Measurements from ENCODE around the gene RTL1.

Gene RTL1

DNA sequence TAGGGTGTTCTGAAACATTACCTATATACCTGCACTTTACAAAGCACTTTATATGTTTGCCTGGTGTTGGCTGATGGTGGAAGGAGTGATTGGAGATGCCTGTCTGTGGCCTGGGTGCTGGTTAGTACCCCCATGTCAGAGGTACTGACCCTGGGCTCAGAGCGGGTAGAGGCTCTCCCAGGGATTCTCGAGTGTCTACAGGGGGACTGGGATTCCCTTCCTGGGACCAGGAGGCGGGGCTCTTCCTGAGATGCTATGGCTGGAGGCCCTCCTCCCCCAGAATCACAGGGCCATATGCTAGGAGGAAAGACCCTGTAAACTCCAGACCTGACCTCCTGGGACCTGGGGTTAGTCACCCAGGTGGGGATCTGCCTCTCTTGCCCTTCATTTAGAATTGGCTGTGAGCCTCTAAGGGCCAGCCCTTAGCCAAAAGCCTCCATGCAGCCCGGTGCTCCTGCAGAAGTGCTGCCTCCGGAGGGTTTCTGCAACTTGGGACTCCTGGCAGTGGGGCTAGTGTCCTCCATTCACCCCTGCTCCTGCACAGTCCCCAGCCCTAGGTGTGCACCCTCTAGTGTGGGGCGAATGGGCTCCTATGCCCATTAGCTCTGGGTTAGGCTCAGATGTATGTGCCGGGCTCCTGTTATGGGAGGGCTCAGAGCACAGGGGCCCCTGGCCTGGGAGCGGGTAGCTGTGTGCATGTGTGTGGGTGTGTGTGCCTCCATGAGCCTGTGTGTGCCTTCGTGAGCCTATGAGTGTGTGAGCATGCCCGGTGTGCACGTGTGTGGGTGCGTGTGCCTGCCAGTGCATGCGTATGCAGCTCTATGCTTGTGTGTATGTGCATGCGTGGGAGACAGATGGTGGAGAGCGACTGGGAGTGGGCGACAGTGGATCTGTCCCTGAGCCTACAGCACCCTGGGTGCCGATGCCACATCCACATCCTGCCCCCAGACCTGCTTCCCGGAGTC is 36.6 kb downstream of the RTL1 start:
- DNase-seq (ENCODE audit: low spot score), result peak; percentile 73

DNA sequence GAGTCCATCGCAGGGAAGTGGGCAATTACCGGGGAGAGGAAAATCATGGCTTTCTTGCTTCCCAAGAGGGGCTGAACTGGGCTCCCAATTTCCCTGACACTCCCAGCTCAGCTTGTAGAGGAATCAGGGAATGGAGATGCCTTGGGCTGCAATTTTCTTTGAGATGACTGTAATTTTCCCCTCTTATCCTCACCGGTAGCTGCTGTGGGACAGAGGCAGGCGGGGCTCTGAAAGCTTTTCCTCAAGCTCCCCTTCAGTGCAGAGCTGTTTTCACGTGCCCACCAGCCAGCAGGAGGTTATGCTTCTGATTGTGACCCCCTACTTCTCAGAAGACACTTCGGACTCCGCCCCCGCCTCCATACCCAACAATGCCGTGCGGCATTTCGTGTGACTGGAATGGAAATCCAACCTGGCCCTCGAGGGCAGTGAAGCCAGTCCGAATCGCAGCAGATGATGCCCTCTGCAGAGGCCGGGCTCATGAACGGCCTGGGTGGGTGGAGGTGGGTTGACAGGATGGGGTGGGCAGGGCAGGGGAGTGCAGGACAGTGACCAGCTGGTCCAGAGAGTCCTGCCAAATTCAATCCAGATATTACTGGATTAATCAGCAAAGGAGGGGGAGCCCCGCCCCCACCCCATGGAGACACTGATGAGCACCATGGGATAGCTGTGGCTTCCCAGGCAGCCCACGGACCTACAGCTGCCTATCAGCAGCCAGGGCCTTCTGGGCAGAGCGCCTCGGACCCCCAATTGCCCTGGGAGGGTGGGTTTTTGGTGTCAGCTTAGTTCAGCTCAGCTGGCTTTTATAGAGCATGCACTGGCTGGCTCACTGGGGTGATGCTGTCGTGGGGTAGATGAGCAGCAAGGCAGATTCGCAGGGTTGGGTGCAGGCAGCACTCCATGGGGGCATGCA is 37.6 kb downstream of the RTL1 start:
- no peak for DNase-seq (ENCODE audit: low spot score)

- no peak for DNase-seq (ENCODE audit: low spot score)
These were observed 38.4 kb downstream of the RTL1 start for GRCh38 chr14:100864960-100865681.

GRCh38 chr14:100864206-100864605 is 39.3 kb downstream of the RTL1 start:
- no peak for DNase-seq (ENCODE audit: low spot score)

GRCh38 chr14:100862793-100863192 is 40.7 kb downstream of the RTL1 start:
- DNase-seq (ENCODE audit: low spot score), result no peak

DNA sequence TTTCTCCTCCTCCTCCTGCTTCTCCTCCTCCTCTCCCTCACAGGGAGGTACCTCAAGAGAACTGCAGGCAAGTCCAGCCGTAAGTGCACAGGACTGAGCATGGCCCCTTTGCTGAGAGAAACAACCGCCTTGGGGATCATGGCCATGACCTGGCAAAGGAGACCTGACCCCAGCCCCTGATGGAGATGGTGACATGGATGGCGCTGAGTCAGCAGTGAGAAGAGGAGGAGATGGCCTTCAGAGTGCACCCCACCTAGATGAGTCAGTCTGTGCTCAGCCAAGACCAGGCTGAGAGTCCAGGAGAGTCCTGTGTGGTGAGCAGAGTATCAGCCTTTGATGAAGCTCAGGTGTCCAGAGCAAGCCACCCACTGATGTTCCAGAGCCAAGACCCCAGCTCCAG is 41.2 kb downstream of the RTL1 start:
- DNase-seq (ENCODE audit: low spot score), result no peak

GRCh38 chr14:100861937-100862247 is 41.6 kb downstream of the RTL1 start:
- DNase-seq (ENCODE audit: low spot score), result no peak

DNA sequence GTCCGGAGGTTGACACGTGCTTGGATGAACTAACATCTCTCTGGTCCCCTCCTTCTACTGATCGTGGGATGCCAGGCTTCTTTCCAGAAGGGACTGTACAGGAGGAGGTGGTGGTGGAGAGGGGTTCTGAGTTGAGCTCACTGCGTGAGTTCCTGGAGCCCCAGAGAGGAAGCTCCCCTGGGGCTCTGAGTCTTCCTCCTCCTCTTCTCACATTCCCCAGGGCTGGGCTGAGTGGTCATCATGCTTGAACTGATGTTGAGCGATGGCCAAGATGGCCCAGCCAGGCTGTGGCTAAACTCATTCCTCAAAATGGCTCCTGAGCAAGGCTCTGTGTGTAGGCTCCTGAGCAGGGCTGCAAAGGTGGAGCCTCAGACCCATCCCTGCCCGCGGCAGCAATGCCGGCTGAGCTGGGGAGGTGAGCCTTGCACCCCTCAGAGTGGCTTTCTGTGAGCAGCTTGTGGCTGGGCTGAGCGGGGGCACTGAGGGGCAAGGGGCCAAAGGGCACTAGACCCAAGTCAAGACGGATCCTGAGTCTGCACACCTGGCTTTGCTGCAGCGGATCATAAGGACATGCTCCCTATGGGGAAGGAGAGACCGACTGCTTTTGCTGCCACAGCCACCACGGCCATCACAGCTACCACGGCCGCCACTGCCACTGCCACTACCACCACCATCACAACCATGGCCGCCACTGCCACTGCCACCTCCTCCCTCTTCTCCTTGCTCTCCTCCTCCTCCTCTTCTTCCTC is 42.2 kb downstream of the RTL1 start:
- no peak for DNase-seq (ENCODE audit: low spot score)

DNA sequence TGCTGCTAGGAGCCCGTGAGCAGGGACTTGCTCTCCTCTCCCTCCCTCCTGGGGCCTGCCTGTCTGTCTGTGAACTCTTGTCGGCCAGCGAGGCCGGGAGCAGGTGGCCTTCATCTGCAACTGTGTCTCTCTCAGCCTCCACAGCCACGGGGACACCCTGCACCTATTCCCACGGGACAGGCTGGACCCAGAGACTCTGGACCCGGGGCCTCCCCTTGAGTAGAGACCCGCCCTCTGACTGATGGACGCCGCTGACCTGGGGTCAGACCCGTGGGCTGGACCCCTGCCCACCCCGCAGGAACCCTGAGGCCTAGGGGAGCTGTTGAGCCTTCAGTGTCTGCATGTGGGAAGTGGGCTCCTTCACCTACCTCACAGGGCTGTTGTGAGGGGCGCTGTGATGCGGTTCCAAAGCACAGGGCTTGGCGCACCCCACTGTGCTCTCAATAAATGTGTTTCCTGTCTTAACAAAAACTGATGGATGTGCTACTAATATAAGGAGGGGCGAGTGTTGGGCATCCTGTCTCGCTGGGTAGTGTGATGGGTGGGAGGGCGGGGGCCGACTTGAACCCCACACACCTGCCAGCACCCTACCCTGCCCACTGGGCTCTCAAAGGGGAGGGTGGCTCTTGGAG is 42.9 kb downstream of the RTL1 start:
- no peak for DNase-seq (ENCODE audit: low spot score)

GRCh38 chr14:100859781-100860180 is 43.7 kb downstream of the RTL1 start:
- no peak for DNase-seq (ENCODE audit: low spot score)

GRCh38 chr14:100858838-100859220 is 44.7 kb downstream of the RTL1 start:
- DNase-seq (ENCODE audit: low spot score), result no peak

DNA sequence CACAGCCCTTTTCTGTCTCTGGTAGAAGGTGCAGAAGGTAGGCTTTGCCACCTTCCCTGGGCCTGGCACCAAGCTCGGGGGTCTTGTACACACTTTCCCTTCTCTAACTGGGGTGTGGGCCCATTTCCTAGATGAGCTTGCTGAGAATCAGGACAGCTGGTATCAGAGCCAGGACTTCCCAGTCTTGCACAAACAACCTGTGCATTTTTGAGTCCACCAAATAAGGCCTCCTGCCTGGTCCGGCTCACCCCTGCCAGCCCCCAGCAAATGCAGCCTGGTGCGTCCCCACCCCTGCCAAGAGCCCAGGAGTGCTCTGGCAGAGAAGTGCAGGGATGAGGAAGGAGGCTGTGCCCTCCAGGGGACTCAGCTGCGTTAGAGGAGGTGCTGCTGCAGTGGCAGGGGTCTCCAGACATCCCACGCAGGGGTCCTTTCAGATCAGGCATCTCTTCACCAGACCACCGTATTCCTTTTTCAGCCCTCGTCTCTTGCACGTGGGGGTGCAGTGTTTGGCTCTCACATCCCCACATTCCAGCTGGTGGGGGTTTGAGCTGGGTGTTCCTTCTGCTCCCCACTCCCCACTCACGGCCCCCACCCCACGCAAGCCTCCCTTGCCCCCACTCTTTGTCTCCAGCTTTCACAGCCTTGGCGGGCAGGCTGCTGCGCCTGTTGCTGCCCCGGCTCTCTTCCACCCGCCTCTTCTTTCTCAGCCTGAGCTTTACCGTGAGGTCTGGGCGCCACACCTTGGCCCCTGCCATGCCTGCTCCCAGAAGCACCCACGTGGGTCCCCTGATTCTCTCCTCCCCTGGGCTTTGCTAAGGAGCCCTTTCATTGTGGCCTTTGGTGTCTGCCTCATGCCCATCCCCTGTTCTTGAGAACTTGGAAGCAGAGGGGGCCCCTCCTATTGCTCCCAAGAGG is 45.3 kb downstream of the RTL1 start:
- no peak for DNase-seq (ENCODE audit: low spot score)

DNA sequence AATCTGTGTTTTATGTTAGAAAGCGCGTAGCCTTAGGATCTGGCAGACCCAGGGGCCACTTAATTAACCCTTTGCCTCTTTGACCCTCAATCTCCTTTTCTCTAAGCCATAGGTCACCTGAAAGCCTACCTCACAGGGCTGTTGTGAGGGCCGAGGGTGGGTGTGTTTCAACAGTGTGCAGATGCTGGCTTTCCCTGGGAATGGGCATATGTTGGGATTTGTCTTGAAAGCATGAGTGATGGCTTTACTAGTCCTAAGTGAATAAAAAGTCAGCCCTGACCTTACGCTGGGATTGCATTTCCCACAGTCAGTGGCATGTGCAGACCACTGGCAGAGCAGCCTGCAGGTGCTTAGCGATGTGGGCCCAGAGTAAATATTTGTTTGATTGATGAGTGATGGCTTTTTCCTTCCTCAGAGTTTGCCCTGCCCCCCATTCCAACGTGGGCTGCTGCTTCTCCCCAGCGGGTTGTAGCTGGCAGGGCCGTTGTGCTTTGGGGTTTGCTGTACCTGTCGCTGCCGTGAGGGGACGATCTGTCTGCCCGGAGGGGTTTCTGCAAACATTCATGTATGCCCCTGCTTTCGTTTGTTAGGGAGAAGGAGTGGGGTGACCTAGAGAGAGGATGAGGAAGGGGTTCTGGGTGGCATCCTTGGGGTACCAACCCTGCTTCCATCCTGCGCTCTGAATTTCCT is 46.1 kb downstream of the RTL1 start:
- no peak for DNase-seq (ENCODE audit: low spot score)

- DNase-seq (ENCODE audit: low spot score), result no peak
These were observed 47.2 kb downstream of the RTL1 start for GRCh38 chr14:100856056-100856950.

GRCh38 chr14:100855256-100855930 is 48.1 kb downstream of the RTL1 start:
- no peak for DNase-seq (ENCODE audit: low spot score)

DNA sequence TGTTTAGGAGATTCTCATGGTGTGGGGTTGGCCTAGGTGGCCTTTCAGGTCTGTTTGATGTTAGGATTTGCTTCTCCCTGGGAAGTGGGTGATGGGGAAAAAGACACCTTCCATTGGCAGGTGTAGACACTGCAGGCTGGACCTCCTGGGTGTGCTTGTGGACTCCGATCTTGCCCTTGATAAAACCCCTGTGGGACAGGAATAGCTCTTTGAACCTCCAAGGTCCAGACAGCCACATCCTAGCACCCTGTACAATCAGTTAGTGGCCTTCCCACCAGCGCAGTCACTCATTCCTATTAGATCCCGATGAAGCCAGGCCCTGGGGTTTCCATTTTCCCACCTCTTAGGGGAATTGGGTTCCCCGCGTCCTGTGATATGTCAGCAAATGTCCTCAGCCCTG is 49.1 kb downstream of the RTL1 start:
- no peak for DNase-seq (ENCODE audit: low spot score)

DNA sequence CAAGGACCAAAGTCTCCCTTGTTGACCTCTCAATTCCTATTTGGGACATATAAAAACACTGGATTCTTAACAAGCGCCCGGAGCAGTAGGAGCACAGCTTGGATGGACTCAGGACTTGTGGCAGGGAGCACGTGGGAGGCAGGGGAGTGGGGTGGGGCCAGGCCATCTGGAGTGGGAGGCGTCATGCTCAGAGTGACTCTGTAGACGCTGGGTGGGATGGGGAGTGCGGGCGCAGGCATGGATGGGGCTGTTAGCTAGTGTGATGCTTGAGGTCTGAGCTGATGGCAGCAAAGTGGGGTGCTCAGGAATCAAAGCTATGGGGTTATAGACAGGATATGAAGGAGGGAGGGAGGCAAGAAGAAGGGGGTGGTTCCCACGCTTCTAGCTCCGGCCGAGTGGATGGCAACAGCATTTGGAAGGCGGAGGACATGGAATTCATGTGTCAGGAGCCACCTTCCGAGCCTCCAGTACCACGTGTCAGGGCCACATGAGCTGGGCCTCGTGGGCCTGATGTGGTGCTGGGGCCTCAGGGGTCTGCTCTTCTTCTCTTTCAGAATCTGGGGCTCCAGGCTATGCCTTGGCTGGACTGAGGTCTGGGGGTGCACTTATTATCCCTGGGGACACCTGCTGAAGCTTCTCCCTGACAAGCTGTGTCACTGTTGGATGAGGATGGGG is 51.4 kb downstream of the RTL1 start:
- DNase-seq (ENCODE audit: low spot score), result peak; percentile 23

Measured in Ammon's horn (tissue), 1 donor.